ENCODE results near the gene ZNF366. TPM values are rescaled to one million over a fixed set of nuclear protein-coding genes. Genes with fewer than 3 reads are reported as not detected.
A peak's percentile ranks its signal among the peaks of the same experiment; 100 is the strongest.

The ZNF366 gene
- total RNA-seq, 1 donor from 2014 or later, result not detected

DNA sequence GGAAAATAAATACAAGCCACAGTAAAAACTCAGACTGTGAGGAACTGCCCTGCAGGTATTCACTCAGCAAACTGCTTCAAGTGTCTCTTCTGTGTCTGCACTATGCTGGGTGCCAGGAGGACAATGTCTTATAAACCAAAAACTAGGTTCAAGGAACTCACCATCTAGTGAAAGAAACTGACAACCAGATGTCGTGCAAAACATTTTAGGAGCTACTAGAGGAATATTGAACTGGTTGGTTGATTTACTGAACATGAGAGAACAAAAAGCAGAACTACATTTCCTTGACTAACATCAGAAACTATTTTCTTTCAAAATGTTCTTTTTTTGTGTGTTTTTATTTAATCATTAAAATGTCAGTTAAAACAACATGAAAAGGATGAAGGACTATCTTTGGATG, 35.2 kb downstream of the ZNF366 start:
- Mint-ChIP-seq H3K9me3 (ENCODE audit: unreplicated experiment) (peaks cover under 1% of the 10 kb centered on the region), H3K4me1 (ENCODE audit: unreplicated experiment) (peaks cover 73% of the 10 kb centered on the region), H3K36me3 (ENCODE audit: unreplicated experiment) (no peaks in the 10 kb centered on the region), H3K4me3 (ENCODE audit: unreplicated experiment) (no peak overlapping the region), H3K27ac (ENCODE audit: unreplicated experiment) (peak overlapping the region; percentile 51), H3K27me3 (ENCODE audit: unreplicated experiment) (no peaks in the 10 kb centered on the region)
- no peak for TF ChIP-seq CTCF (IDR thresholded peaks at IDR 0.05)
- DNase-seq (ENCODE audit: extremely low spot score, unreplicated experiment), result no peak

DNA sequence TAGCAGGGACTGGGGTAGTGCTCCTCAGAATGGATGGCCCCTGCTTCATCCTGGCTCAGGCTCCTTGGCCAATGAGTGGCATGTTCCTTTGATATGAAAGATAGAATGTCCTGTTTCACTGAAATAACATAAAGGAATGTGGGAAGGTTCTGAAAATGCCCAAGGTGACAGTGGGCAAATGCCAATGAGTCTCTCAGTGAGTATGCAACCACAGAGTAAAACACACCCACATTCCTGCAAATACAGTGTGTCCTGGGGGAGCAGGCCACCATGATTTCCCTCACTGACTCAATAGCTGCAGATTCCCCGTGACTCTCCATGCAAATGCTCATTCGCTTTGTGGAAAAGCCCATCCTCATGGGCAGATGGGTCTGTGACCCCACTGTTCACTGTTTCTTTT, 36.4 kb downstream of the ZNF366 start:
- no peaks in the 10 kb centered on the region for H3K36me3 Mint-ChIP-seq (ENCODE audit: unreplicated experiment)
- no peak for DNase-seq (ENCODE audit: extremely low spot score, unreplicated experiment)
- no peaks in the 10 kb centered on the region for H3K27me3 Mint-ChIP-seq (ENCODE audit: unreplicated experiment)
- peaks cover 75% of the 10 kb centered on the region for H3K4me1 Mint-ChIP-seq (ENCODE audit: unreplicated experiment)
- TF ChIP-seq CTCF (IDR thresholded peaks at IDR 0.05), result no peak
- peak overlapping the region; percentile 48 for H3K27ac Mint-ChIP-seq (ENCODE audit: unreplicated experiment)
- H3K4me3 Mint-ChIP-seq (ENCODE audit: unreplicated experiment), result no peak overlapping the region
- H3K9me3 Mint-ChIP-seq (ENCODE audit: unreplicated experiment), result no peaks in the 10 kb centered on the region

DNA sequence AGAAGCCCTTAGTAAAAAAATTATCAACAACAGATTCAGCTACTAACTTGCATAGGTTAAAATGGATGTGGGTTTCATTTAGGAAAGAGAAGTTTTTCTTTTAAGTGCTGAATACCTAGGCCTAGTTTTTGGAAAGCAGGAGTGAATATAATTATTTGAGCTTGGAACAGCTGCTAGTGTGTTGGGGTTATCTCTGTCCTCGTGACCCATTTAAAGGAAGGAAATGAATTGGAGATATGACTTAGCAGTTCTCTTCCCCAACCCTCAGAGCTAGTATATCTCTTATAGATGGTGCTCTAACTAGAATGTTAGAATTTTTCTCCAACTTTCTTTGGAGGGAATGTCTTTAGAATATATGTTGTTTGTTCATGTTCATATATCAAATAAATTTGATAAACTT, 38.6 kb downstream of the ZNF366 start:
- Mint-ChIP-seq H3K4me1 (ENCODE audit: unreplicated experiment) (peaks cover 68% of the 10 kb centered on the region), H3K27me3 (ENCODE audit: unreplicated experiment) (no peaks in the 10 kb centered on the region), H3K36me3 (ENCODE audit: unreplicated experiment) (no peaks in the 10 kb centered on the region), H3K4me3 (ENCODE audit: unreplicated experiment) (no peak overlapping the region), H3K27ac (ENCODE audit: unreplicated experiment) (no peak overlapping the region), H3K9me3 (ENCODE audit: unreplicated experiment) (no peaks in the 10 kb centered on the region)
- no peak for TF ChIP-seq CTCF (IDR thresholded peaks at IDR 0.05)
- no peak for DNase-seq (ENCODE audit: extremely low spot score, unreplicated experiment)

DNA sequence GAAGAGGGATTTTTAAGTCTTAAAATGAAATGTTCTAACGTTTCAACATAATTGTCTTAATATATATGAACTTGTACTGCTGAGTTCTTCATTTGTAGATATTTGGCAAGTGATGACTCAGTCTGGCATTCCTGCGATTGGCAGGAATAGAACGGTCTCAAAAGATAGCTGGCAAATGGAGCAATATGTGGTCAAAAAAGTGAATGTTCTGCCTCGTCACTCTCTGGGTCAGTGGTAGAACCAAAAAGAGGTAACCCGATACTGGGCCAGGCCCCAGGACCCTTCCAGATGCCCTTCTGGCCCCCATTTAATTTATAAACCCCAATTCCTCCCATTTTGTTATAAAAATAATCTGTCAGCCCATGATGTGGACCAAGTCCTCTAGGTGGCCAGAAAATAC, 39.2 kb downstream of the ZNF366 start:
- no peaks in the 10 kb centered on the region for H3K36me3 Mint-ChIP-seq (ENCODE audit: unreplicated experiment)
- peak overlapping the region; percentile 79 for H3K27ac Mint-ChIP-seq (ENCODE audit: unreplicated experiment)
- H3K9me3 Mint-ChIP-seq (ENCODE audit: unreplicated experiment), result no peaks in the 10 kb centered on the region
- no peak overlapping the region for H3K4me3 Mint-ChIP-seq (ENCODE audit: unreplicated experiment)
- H3K4me1 Mint-ChIP-seq (ENCODE audit: unreplicated experiment), result peaks cover 68% of the 10 kb centered on the region
- H3K27me3 Mint-ChIP-seq (ENCODE audit: unreplicated experiment), result no peaks in the 10 kb centered on the region
- DNase-seq (ENCODE audit: extremely low spot score, unreplicated experiment), result no peak
- TF ChIP-seq CTCF (IDR thresholded peaks at IDR 0.05), result no peak

DNA sequence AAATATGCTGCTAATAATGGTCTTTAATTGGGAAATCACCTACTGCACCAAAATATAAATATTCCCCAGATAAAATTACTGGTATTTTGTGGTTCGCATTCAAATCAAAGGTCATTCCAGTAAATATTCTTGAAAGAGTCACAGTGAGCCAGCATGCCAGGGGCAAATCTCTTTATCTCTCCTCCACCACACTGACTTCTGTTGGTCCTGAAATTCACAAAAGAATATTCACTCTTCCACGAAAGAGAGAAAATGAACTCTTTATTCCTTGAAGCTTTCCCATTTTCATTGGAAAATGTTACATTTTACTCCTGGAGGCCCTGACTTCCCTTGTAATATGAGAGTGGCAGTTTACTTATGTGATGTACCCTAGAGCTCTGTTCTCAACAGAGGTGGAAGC, 39.7 kb downstream of the ZNF366 start:
- no peak for DNase-seq (ENCODE audit: extremely low spot score, unreplicated experiment)
- no peak for TF ChIP-seq CTCF (IDR thresholded peaks at IDR 0.05)
- no peak overlapping the region for H3K4me3 Mint-ChIP-seq (ENCODE audit: unreplicated experiment)
- no peaks in the 10 kb centered on the region for H3K9me3 Mint-ChIP-seq (ENCODE audit: unreplicated experiment)
- H3K27ac Mint-ChIP-seq (ENCODE audit: unreplicated experiment), result peak overlapping the region; percentile 79
- H3K27me3 Mint-ChIP-seq (ENCODE audit: unreplicated experiment), result no peaks in the 10 kb centered on the region
- no peaks in the 10 kb centered on the region for H3K36me3 Mint-ChIP-seq (ENCODE audit: unreplicated experiment)
- peaks cover 64% of the 10 kb centered on the region for H3K4me1 Mint-ChIP-seq (ENCODE audit: unreplicated experiment)

Data from osteocyte (in vitro differentiated cells).